WTC11 (cell line): ENCODE measurements around the gene PLS1.

Source experiments
- ATF2 ChIP-seq: sonication (generic); formaldehyde crosslinking; IDR thresholded peaks from 2 replicates; pipeline ENCODE4 v1.8.1; 2022; ENCODE audit warnings: low read depth, missing genetic modification reagents, borderline replicate concordance
- ATF3 ChIP-seq: sonication (generic); formaldehyde crosslinking; conservative IDR thresholded peaks from 2 replicates; pipeline ENCODE4 v1.8.1; 2022; ENCODE audit warnings: mild to moderate bottlenecking, missing genetic modification reagents
- CTCF ChIP-seq: fragments of 200-600 bp; IDR thresholded peaks from 2 replicates; pipeline ENCODE4 v1.8.0; 2022; ENCODE audit warnings: antibody characterized with exemption
- ETV6 ChIP-seq: sonication (generic); formaldehyde crosslinking; IDR thresholded peaks from 2 replicates; pipeline ENCODE4 v1.8.1; 2022; ENCODE audit warnings: mild to moderate bottlenecking, missing genetic modification reagents
- HMGA2 ChIP-seq: fragments of 250-450 bp; sonication (Bioruptor Pico); IDR thresholded peaks from 2 replicates; pipeline ENCODE4 v1.4.0; 2021; ENCODE audit warnings: mild to moderate bottlenecking, moderate library complexity
- MAX ChIP-seq: sonication (generic); formaldehyde crosslinking; IDR thresholded peaks from 2 replicates; pipeline ENCODE4 v1.8.0; 2022; ENCODE audit warnings: mild to moderate bottlenecking, missing genetic modification reagents
- SMAD4 ChIP-seq: sonication (generic); formaldehyde crosslinking; IDR thresholded peaks from 2 replicates; pipeline ENCODE4 v1.8.0; 2022; ENCODE audit warnings: mild to moderate bottlenecking, missing genetic modification reagents
- ZBTB21 ChIP-seq: sonication (generic); formaldehyde crosslinking; IDR thresholded peaks from 2 replicates; pipeline ENCODE4 v1.8.1; 2023; ENCODE audit warnings: mild to moderate bottlenecking, missing genetic modification reagents, borderline replicate concordance
- ZNF232 ChIP-seq: sonication (generic); formaldehyde crosslinking; IDR thresholded peaks from 2 replicates; pipeline ENCODE4 v1.8.0; 2022; ENCODE audit warnings: mild to moderate bottlenecking, missing genetic modification reagents
- ZNF263 ChIP-seq: sonication (generic); formaldehyde crosslinking; IDR thresholded peaks from 2 replicates; pipeline ENCODE4 v1.8.1; 2022; ENCODE audit warnings: low read depth, mild to moderate bottlenecking, moderate library complexity, missing genetic modification reagents

- TF ChIP-seq CTCF (no peak), ATF3 (no peak), ZNF232 (no peak), HMGA2 (CRISPR knock-in tag) (no peak), ETV6 (CRISPR knock-in tag) (no peak), ZBTB21 (CRISPR knock-in tag) (no peak), MAX (CRISPR knock-in tag) (no peak), ZNF263 (CRISPR knock-in tag) (no peak), ATF2 (no peak), SMAD4 (CRISPR knock-in tag) (no peak)
Observed at GRCh38 chr3:142705198-142705597, 109.0 kb downstream of the PLS1 start.
